A549 (cell line): Measurements from ENCODE around the gene PLAC9.

Source experiments
- CTCF ChIP-seq: fragments of >200 bp; sonication (Bioruptor Twin); formaldehyde crosslinking; IDR thresholded peaks from 3 replicates; pipeline ENCODE4 v1.5.1; 2016
- JUN ChIP-seq, 2 experiments: fragments of >200 bp; sonication (Bioruptor Twin); formaldehyde crosslinking; IDR thresholded peaks; 2 replicates in 1 of 2; 3 replicates in 1 of 2; pipeline ENCODE4 v1.6.1; 2016 to 2017
- JUNB ChIP-seq: fragments of >200 bp; sonication (Bioruptor Twin); formaldehyde crosslinking; IDR thresholded peaks from 2 replicates; pipeline ENCODE4 v1.6.1; 2016
- MAX ChIP-seq: IDR thresholded peaks from 2 replicates; pipeline ENCODE4 v1.6.1; 2012
- RCOR1 ChIP-seq: fragments of 150-350 bp; IDR thresholded peaks from 2 replicates; pipeline ENCODE4 v1.6.1; 2014; ENCODE audit warnings: antibody characterized with exemption, low read length, low read depth
- SMC3 ChIP-seq: fragments of >200 bp; sonication (Bioruptor Twin); formaldehyde crosslinking; IDR thresholded peaks from 3 replicates; pipeline ENCODE4 v1.6.1; 2018; ENCODE audit warnings: inconsistent platforms
- USF2 ChIP-seq: fragments of 450-650 bp; IDR thresholded peaks from 2 replicates; pipeline ENCODE4 v1.6.1; 2014; ENCODE audit warnings: antibody characterized with exemption

- TF ChIP-seq MAX, result no peak
- no peak for TF ChIP-seq RCOR1
- no peak for TF ChIP-seq CTCF
- TF ChIP-seq JUNB, result no peak
- TF ChIP-seq SMC3, result no peak
- TF ChIP-seq JUN (IDR thresholded peaks at IDR 0.05), result no peak
- no peak for TF ChIP-seq USF2
These were observed 5.4 kb downstream of the PLAC9 start for GRCh38 chr10:80137920-80138319.
